Right kidney (tissue), 1 donor: ENCODE measurements around the gene EFCAB12.

ENCODE experiments used
- DNase-seq: peaks from one replicate; pipeline ENCODE4 v3.0.0-alpha.2; 2016

EFCAB12 gene

DNA sequence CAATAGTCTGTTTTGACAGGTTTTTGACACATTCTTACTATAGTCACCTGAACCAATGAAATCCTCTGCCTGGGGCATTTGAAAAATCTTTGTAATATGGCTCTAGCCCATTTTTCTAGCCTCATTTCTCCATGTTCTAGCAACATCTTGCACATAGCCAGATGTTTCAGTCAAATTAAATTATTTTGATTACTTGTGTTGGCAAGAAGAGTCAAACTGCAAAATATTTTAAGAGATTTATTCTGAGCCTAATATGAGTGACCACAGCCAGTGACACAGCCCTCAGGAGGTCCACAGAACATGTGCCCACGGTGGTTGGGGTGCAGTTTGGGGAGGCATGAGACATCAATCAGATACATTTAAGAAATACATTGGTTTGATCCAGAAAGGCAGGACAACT lies 18.5 kb upstream of the EFCAB12 start:
- no peak for DNase-seq

DNA sequence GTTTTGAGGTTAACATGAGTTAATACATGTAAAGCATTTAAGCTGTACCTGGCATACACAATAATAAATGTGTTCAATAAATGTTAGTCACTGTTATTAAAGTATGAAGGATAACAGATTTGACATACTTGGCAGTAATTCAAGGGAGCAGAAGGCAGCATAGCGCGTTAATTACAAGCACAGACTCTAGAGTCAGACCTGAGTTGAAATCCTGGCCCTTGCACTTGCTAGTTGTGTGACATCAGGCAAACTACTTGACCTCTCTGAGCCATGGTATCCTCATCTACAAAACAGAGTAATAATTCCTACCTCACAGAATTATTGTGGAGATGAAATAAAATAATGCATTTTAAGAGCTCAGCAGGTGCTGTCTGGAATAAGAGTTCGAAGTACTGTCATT lies 17.0 kb upstream of the EFCAB12 start:
- DNase-seq = no peak

- DNase-seq = no peak
These were observed 14.5 kb upstream of the EFCAB12 start for GRCh38 chr3:129442947-129443346.

- DNase-seq = no peak
These were observed 14.1 kb upstream of the EFCAB12 start for GRCh38 chr3:129442486-129442885.

DNA sequence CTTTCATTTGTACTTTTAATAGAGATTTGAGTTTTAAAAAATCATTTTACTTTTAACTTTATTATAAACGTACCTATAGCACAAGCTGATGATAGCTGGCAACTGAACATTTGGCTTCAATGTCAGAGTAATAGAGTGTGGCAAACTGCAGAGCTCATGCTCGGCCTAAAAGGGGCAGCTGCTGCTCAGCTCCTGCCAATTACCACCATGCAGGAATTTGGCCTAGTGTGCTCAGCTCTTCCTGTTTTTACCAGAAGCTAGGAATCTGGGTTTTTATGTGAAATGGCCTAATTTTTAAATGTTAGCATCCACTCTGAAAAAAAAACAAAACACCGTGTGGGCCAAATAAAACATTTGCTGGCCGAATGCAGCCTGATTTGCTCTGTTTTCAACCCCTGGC lies 13.3 kb upstream of the EFCAB12 start:
- no peak for DNase-seq

GRCh38 chr3:129441215-129441614 lies 12.8 kb upstream of the EFCAB12 start:
- no peak for DNase-seq

DNA sequence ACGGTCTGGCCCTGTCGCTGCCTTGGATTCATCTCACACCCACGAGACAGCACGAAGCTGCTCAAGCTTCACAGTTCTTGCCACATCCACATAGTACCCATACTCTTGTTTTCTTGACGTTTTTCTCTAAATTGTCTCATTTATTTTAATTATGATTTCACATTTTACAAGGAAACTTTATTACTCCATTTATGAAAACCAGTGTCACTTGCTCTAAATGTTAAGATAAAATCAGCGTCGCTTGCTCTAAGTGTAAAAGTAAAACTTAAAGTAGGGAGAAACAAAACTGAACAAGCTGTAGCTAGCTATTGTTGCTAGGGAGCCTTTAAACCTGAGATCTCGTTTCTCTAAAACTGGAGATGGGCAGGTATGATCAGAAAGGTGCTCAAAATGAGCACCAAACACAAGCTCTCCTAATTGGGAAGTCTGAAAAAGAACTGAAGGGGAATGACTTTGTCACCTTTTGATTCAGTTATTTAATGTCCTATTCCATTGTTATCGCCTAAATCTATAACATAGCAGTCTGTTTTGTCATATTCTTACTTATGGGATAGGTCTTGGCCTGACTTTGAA lies 12.3 kb upstream of the EFCAB12 start:
- no peak for DNase-seq

DNA sequence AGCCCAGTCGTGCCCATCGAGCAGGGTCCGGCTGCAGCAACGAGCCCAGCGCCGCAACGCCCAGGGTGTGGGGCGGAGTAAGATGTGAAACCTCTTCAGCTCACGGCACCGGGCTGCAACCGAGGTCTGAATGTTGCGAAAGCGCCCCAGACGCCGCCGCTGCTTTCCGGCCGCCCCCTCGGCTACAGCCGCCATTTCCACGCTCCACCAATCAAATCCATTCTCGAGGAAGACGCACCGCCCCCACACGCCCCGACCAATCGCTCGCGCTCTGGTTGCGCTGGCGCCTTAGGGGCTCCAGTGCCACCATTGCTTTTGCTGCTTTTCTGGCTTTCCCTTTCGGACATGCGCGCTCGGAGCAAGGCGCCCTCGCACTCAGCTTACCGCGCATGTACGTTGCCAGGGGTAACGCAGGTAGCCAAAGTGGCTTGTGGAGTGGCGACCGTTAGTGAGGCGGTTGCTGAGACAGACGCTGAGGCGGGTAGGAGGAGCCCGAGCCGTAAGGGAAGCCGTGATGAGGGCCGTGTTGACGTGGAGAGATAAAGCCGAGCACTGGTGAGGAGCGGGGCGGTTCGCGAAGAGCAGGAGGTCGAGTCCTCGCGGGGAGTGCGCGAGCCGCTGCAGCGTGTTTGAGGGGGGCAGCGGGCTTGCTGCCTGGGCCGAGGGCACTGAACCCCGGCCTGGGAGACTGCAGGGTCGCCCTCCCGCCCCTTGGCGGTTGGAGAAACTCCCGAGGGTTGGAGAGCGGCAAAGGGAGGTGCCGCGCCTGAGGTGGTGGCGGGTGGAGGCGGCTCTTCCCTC lies 11.6 kb upstream of the EFCAB12 start, which contains the start of the genes IFT122 and MBD4:
Gene IFT122, plus strand, starts transcription at position 408 of the 801 bp plus-strand sequence. Its CDS starts 107 bp downstream, at position 515.
Gene MBD4, minus strand, starts transcription at position 132 of the 801 bp plus-strand sequence. Its CDS starts 115 bp downstream, at position 17.
- peak; percentile 91 for DNase-seq

GRCh38 chr3:129439226-129439816 lies 10.9 kb upstream of the EFCAB12 start:
- no peak for DNase-seq

- no peak for DNase-seq
These were observed 6.9 kb upstream of the EFCAB12 start for GRCh38 chr3:129435367-129435766.

- DNase-seq = no peak
These were observed 5.7 kb upstream of the EFCAB12 start for GRCh38 chr3:129434140-129434539.

DNA sequence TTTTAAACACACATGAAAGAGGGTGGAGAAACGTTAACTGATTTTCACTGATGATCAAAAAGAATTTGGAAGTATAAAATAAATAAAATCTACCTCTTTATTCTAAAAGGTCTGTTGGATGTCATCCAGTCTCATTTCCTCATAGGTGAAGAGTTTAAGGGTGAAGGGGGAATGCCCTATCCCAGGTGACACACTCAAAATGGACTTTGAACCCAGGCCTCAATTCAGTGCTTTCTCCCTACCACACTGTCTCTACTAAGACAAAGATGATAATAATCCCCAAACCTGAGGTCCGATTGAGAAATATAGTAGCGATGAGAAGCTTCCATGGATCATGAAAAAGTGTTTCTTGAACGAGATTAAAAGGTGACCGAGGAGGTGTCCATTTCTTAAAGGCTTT lies 5.1 kb upstream of the EFCAB12 start:
- DNase-seq = no peak

- DNase-seq = no peak
These were observed 4.2 kb upstream of the EFCAB12 start for GRCh38 chr3:129432671-129433070.

DNA sequence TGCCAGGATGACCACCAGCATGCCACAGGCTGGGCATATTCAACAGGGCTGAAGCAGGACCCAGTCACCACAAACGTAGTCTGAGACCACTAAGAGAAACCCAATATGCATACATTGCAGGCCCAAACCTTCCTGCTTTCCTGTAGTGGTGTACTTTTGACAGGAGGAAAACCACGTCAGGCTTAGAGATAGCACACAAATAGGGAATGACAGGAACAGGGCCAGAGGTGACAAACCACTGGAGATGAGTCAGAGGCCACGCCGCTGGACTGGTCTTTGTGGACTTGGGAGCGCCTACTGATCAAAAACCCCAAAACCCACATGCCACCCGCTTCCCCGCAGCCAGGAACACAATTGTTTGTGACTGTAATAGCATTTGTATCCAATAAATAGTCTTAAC lies 3.6 kb upstream of the EFCAB12 start:
- no peak for DNase-seq

DNA sequence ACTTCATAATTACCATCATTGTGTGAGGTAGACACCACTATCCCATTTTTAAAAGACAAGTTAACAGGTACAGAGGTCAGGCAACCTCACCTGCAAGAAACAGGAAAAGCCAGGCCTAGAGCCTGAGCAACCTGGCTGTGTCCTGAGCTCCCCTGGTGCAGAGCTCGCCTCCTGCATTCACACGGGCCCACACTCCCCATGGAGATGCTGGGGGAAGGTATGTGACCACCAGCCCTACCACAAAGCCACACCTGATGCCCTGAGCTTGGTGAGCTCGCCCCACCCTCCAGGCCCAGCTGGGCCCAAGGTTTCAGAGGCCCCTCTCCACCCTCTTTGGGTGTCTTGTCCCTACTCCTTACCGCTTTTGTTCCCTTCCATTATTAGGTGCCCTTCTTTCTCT lies 1.2 kb upstream of the EFCAB12 start:
- no peak for DNase-seq

GRCh38 chr3:129429080-129429451 lies 630 bp upstream of the EFCAB12 start:
- DNase-seq = no peak

DNA sequence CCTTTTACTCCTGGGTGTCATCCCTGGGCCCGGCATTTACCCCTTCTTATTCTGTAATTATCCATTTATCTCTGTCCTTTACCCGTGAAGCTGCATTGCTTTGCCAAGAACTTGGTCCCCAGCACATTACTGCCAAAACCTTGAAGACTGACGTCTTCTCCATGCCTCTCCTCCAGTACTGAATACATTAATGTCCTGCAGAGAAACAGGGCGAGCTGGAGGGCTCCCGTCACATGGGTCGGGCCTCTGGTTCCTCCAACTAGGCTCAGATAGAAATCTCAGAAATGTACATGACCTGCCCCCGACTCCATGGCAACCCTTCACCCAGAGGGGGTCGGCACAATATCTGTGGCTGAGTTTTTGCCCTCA lies 445 bp downstream of the EFCAB12 start:
- DNase-seq = no peak

DNA sequence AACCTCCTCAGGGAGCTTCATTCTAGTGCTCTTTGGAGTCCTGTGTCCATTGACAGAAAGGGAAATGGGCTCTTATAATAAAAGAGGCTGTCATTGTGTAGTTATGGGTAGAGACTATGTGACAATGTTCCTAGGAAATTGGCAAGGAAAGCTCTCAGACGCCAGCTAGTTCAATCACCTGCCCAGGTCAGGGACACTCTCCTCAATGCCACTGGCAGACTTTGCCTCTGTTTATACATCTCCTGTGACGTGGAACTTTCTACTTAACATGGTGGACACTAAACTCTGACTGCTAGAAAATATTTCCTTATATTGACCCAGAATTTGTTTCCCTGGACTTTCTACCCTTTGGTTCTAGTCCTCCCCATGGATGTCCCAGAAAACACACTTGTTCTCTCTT lies 2.8 kb downstream of the EFCAB12 start:
- DNase-seq = no peak

DNA sequence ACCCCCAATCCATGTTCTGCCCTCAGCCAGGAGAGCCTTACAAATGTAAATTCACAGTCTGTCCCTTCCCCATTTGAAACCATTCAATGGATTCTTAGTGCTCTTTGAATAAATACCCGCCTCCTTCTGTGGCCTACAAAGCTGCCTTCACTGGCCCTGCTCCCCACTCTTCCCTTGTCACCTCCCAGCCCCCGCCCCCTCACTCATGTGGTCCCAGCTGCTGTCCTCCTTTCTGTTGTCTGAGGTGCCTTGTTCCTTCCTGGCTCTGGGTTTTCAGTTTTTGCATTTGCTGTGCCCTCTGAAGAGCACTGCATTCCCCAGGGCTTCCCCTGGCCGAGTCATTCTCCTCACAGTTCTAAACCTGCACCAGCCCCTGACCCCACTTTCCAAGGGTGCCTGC lies 3.2 kb downstream of the EFCAB12 start:
- no peak for DNase-seq

DNA sequence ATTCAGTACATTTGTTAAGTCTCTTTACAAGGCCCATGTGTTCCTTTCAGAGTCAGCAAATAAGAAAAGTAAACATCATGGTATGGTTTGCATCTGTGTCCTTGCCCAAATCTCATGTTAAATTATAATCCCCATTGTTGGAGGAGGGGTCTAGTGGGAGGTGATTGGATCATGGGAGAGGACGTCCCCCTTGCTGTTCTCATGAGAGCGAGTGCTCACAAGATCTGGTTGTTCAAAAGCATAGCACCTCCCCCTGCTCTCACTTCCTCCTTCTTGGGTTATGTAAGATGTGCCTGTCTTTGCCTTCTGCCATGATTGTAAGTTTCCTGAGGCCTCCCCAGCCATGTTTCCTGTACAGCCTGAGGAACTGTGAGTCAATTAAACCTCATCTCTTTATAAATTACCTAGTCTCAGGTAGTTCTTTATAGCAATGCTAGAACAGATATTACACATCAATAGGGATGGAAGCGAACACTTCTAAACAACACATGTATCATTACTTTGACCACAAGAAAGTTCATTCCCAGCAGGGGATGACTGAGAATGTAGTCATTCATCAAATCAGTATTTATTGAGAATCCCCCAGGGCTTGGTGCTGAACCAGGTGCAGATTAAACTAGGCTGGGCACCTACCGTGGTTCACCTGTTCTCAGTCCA lies 4.1 kb downstream of the EFCAB12 start:
- no peak for DNase-seq

- no peak for DNase-seq
These were observed 5.5 kb downstream of the EFCAB12 start for GRCh38 chr3:129422897-129423296.

DNA sequence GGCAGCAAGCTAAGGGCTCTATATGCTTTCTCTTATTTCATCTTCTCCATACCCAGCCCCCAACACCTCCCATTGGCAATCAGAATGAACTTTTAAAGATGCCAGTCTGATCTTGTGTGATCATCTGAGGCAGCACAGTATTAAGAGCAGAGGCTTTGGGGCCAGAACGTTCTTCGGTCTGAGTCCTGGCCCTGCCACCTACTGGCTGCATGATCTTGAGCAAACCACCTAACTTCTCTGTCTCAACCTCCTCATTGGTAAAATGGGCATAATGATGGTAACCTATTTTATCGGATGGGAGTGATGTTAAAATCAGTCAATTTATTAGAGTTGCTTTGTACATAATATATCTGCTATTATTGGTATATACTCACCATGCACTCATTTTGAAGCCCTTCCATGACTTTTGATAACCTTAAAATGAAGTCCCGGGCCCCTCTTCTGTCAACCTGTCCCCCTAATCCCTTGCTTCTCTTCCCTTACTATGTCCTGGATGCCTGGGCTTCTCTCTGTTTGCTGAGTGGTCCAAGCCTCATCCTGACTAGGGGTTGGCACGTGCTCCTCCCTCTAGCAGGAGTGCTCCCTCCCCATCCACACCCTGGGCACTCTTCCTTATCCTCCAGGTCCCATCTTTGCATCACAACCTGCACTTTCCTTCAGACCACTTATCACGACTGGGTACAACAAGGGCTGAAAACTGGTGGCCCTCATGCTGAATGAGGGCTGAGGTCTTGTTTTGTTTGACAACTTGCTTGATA lies 6.3 kb downstream of the EFCAB12 start:
- DNase-seq = no peak
